Measurements from ENCODE around the gene AGFG2. TPM values are rescaled to one million over a fixed set of nuclear protein-coding genes. Genes with fewer than 3 reads are reported as not detected.
A peak's percentile ranks its signal among the peaks of the same experiment; 100 is the strongest.

The AGFG2 gene
- total and polyA plus RNA-seq, 10 of the 15 experiments (the other 5 are each of a cell fraction or from before 2014, with no cell fraction given): 0.90 to 71.5 (median 25.4) TPM

GRCh38 chr7:100492738-100493475 lies 46.1 kb upstream of the AGFG2 start:
- 74% methylated on average over 5 of the region's 5 CpGs for WGBS (ENCODE audit: insufficient coverage, insufficient replicate concordance, low lambda C conversion rate, missing lambda C conversion rate)
- TF ChIP-seq BCLAF1 (IDR thresholded peaks at IDR 0.05) (no peak), CBX3 (IDR thresholded peaks at IDR 0.05; ENCODE audit: borderline replicate concordance, low read depth) (no peak), DPF2 (IDR thresholded peaks at IDR 0.05) (no peak), FOXK2 (IDR thresholded peaks at IDR 0.05) (no peak), CHD2 (IDR thresholded peaks at IDR 0.05; ENCODE audit: borderline replicate concordance, low read depth, low read length) (no peak), ETV6 (conservative IDR thresholded peaks at IDR 0.05 in 1 of 2, IDR thresholded peaks at IDR 0.05 in 1 of 2; ENCODE audit: borderline replicate concordance in 1 of 2, low read depth in 1 of 2) (no peak), ZBTB40 (IDR thresholded peaks at IDR 0.05; ENCODE audit: borderline replicate concordance) (no peak), PKNOX1 (IDR thresholded peaks at IDR 0.05) (no peak)
- Histone ChIP-seq H3K27ac (ENCODE audit: control insufficient read depth, insufficient read depth) (no peak overlapping the region), H3K9me3 (replicated peaks; ENCODE audit: control insufficient read depth, insufficient read depth, low read length) (no peaks in the 10 kb centered on the region), H3K79me2 (ENCODE audit: control insufficient read depth, insufficient read depth, low read length) (no peaks in the 10 kb centered on the region), H3K36me3 (ENCODE audit: control insufficient read depth in 2 of 2, insufficient read depth in 2 of 2, low read length in 1 of 2) (no peaks in the 10 kb centered on the region), H3K4me2 (ENCODE audit: control insufficient read depth, insufficient read depth) (peak overlapping the region; percentile 86; the same call in 1 of the 2 replicates), H2AFZ (ENCODE audit: control insufficient read depth, low read depth, low read length) (peak overlapping the region; percentile 59; the same call in 1 of the 2 replicates), H3K4me3 (peak overlapping the region; percentile 53), H3K9ac (ENCODE audit: control insufficient read depth, insufficient read depth, low read length) (no peak overlapping the region; the same call in 1 of the 2 replicates), H3K27me3 (replicated peaks in 1 of 2; ENCODE audit: control insufficient read depth in 2 of 2, insufficient read depth in 2 of 2, low read length in 1 of 2) (no peaks in the 10 kb centered on the region), H3K4me1 (ENCODE audit: control insufficient read depth, insufficient read depth, low read length) (0 out of 2 replicates have a peak, but pooled peaks cover 4% of the 10 kb centered on the region), H4K20me1 (ENCODE audit: control insufficient read depth, insufficient read depth) (no peaks in the 10 kb centered on the region)
- ATAC-seq (no peak), FAIRE-seq (no peak), DNase-seq (ENCODE audit: low read depth, low spot score) (no peak)
- ChIA-PET SMC1A (ENCODE audit: uncharacterized antibody, unreplicated experiment) (interaction anchor here (1.1 to 2.8 kb wide), 3 partner anchors 10 to 69 kb away, joined by 3 to 14 read pairs (median 4); no protein-coding TSS in a partner anchor), RAD21 (ENCODE audit: unreplicated experiment) (interaction anchor here (1.0 to 1.5 kb wide), 2 partner anchors 15 to 67 kb away, joined by 3 to 8 read pairs; no protein-coding TSS in a partner anchor), CTCF (interaction anchor here (1.0 to 3.2 kb wide), 4 partner anchors 10 to 66 kb away, joined by 3 to 15 read pairs (median 8); partner anchors contain the start of gene NYAP1), POLR2A (no interaction called here)
- intact Hi-C loops (cut with micrococcal nuclease; ENCODE audit: unreplicated experiment): no loop called here
- in situ Hi-C loops (cut with MboI): no loop called here
- no TSS peak for BruUV-seq (replicated peaks)

Measured in GM12878 (cell line).